ENCODE measurements around the gene MYBBP1A.

MYBBP1A gene

DNA sequence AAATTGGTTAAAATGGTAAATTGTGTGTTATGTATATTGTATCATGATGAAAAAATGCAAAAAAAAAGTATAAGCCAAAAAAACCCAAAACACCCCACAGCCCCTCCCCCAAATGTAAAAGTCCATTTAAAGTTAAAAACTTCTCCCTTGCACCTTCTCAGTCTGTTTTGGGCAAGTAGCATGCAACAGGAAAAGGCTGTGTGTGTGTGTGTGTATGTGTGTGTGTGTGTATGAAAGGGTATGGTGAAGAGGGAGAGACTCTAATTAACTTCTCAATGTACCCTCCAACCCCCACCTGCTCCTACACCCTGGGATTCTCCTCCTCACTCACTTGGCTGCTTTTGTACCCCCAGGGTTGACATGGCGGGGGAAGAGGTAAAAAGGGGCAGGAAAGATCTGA, 14.4 kb upstream of the MYBBP1A start:
- no peak for DNase-seq

DNA sequence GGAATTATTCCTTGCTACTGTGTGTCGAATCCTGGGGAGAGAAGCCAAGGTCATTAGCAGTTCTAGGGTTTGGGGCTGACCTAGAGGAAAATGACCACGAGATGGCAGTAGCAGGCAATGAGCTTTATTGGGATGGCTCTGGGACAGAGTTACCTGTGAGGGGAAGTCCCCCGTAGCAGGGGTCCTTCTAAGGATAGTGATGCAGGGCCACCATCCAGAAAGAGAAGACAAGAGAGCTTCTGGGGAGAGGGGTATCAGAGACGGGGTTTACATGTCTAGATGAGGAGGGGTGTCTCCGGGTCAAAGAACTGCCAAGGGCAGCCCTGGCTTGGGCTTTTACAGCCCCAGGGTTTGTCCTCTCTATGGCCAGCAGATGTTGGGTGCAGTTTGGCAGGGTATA, 11.6 kb upstream of the MYBBP1A start:
- peak; percentile 57 to 62 for DNase-seq

DNA sequence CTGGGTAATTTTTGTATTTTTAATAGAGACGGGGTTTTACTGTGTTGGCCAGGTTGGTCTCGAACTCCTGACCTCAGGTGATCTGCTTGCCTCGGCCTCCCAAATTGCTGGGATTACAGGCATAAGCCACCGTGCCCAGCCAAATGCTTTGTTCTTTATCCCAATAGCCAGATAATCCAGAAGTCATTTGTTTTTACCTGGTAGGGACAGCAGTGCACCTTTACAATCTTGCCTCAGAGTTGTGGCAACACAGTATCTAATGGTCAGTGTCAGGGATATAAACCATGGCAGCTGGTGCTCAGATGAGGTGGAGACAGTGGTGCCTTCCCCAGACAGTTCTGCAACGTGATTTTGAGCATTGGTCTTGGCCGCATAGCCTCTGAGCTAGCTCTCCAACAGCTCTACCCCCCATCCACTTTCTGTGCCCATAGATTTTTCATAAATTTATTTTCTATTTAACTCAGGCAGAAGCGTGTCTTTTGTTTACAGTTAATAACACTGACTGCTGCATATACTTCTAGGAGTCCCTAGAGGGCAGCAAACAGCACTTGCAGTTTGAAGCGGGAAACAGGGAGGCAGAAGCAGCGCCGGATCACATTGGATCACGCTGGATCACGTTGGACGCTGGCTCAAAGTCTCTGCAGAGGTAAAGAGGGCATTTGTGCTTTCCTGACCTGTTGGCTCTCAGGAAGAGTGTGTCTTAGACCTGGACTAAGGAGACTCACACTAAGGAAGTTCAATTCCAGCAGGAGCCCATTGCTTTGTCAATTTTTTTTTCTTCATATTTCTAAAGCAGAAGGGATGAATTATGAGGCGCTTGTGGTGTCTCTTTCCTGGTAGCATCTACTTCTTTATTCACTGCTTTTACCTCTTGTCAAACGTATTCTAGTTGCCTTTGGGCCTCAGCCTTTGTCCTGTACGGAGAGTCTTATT, 10.3 kb upstream of the MYBBP1A start:
- peak; percentile 57 to 62 for DNase-seq

- no peak for DNase-seq
Measured at GRCh38 chr17:4562015-4562969, 7.1 kb upstream of the MYBBP1A start.

DNA sequence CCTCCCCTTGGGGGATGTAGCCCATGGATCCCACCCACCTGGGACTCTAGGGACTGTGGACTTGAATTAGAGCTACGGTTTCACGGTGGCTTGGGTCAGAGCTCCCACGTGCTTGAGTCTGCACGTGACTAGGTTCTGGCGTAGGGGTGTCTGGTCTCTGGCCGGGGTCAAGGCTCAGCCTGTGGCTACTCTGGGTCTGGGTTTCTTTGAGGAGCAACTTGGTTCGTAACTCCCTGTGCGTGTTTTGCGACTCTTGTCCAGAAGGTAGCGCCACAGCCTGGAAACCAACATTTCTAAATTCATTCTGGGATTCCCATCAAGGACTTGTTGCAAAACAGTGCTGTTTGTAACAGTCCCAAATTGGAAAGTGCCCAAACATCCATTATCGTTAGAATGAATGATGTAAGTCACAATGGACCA, 5.7 kb upstream of the MYBBP1A start:
- DNase-seq = no peak

GRCh38 chr17:4560421-4560820, 5.2 kb upstream of the MYBBP1A start, which contains the start of gene GGT6:
Gene GGT6, minus strand, starts transcription at chr17:4560577. Its CDS starts 56 bp downstream, at chr17:4560521.
- no peak for DNase-seq

DNA sequence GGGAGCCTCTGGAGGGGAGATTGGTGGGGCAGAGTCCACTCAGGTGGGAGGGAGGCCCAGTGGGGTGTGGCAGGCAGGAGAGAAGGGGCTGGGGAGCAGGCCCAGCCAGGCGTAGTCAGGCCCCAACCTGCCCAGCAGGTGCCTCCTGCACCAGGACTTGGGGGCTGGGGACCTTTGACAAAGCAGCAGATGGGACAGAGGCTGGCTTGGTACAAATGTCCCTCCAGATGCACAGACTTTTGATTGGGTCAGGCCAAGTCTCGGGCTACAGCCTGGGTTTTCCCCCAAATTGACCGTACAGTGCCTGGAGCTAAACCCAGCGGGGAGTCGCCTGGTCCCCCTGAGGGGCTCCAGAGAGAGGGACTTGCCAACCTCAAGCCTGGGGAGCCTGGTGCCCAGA, 4.8 kb upstream of the MYBBP1A start:
- DNase-seq = no peak

- DNase-seq = no peak
Measured at GRCh38 chr17:4559139-4559791, 4.1 kb upstream of the MYBBP1A start.

DNA sequence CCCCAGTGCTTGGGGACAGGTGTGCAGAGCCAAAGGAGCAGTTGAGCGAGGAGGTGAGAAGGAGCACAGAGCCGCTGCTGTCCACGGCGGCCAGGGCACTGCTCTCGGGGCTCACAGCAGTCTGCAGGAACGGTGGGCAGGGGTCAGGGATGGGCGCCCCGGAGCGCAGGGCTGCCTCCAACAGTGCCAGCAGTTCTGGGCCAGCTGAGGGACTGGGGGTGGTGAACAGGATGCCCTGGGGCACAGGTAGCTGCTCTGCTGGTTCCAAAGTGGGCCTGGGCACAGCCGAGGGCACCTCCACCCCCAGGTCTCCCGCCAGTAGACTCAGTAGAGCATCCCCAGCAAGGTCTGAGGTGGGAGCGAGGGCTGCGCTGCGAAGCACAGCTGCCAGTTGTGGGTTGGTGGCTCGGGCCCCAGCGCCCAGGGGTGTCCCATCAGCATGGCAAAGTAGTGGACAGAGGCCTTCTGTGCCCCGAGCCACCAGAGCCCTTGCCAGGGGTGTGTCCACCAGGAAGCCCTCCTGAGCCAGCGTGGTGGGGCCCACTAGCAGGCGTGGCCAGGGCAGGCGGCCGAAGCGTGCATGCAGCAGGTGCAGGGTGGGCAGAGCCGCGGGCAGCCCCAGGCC, 3.3 kb upstream of the MYBBP1A start:
- DNase-seq = no peak

GRCh38 chr17:4557626-4558346, 2.6 kb upstream of the MYBBP1A start:
- DNase-seq = no peak

DNA sequence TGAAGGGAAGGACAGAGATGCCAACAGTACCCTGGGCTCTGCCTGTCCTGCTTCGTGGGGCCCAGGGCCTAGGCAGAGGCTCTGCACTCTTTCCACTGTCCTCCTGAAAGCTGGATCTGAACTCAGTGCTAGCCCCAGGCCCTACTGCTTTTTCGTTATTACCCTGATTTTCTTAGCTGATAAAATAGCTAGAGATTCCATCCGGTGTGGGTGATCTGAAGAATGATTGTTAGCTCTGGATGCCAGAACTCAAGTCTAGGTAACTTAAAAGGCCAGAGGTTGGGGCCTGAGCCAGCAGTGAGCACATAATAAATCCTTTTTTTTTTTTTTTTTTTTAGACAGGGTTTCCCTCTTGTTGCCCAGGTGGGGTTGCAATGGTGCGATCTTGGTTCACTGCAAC, 1.8 kb upstream of the MYBBP1A start:
- no peak for DNase-seq

DNA sequence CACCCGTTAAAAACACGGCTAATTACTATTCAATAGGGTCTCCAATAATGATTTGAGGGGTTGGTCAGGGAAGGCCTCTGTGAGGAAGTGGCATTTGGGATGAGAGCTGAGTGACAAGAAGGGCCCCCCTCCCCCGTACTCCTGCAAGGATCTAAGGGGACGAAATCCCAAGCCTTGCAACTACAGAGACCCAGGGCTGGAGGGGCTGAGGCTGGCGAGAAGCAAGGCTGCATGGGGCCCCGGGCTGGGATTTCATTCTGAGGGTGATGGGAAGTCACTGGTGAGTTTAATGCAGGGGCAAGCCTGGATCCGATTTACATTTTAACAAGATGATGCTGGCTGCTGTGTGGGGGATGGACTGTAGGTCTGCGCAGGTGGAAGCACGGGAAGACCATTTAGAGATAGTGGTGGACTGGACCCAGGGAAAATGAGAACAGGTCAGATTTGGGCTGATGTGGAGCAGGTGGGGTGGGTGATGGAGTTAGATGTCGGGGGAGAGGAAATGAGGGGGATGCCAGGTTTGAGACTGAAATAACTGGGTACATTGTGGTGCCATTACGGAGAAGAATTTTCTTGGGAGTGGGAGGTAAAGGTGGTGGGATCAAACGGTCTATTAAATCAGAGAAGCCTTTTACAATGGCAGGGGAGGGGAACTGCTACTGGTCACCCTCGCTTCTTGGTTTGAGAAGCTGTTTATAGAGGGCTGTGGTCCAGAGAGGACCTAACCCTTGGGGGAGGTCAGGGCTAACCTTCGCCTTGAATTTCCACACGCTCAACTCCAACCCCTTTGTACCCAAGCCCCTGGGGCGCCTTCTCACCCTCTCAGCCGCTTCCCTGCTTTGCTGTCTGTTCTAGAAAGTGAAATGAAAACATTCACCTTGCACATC, 932 bp upstream of the MYBBP1A start:
- DNase-seq = no peak

DNA sequence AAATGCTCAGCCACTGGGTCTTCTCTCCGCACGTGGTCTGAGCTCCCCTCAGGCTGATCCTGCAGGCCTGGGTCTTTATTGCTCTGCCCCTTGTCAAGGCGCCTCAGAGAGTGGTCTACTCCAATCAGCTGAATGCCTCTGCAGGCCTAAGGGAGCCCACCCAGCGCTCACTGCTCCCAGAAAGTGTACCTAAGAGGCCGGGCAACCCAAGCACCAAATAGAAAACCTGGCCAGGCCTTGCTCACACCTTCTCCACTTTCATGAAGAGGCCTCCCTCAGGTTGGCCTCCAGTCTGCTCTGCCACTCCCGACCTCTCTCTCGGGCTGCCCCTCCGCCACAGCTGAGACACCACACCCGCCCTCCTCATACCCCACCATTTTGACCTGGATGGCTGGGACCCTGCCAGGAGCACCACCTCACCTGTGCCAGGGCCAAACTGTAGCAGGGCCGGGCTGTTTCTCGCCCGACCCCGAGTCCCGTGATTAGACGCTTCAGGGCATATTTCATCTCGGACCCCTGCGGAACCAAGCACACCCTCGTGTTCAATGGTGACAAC, 665 bp downstream of the MYBBP1A start:
- DNase-seq = peak in 1 of 2 donors; percentile 27

DNA sequence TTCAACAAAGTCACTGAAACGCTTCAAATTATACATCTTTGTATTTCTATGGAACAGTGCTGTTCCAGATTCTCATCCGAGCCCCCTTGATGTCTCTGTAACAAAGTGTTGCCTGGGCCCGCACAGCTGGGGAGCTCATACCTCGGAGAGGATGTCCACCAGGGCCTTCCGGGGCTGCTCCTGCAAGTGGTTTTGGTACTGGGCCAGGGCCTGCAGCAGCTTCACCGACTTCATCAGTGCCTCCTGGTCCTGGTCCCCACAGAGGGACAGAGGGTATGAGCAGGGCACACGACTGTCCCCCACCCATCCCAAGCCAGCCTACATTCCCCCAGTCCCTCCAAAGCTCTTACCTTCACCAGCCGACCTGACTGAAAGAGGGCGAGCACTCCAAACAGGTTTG, 1.5 kb downstream of the MYBBP1A start:
- DNase-seq = no peak

DNA sequence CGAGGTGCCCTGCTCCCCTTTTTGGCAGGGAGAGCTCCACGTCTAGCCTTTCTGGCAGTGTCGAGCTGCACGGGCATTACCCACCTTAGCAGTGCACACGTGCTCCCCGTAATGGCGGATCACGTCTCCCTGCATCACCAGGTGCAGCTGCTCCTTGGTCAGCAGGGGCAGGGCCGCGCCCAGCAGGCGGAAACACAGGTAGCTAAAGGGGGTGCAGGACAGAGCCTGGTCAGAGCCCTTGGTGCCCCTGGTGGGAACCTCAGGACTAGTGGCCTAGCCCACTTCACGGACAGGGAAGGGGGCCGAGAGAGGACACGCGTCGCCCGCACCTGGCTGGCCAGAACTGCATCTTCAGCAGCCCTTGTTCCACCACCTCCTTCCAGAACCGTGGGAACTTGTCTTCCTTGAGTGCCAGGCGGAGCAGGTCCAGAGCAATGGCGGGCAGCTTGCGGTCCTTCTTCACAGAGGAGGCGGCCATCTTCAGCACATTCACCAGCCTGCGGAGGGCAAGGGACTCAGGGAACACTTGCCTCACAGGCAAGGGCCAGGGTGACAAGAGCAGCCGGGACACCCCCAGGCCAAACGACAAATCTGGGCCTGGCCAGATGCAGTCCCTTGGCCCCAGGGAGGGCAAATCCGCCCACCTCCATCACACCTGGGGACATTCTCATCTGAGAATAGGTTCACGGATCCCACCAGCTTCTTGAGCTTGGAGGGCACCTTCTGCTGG, 3.2 kb downstream of the MYBBP1A start:
- no peak for DNase-seq

DNA sequence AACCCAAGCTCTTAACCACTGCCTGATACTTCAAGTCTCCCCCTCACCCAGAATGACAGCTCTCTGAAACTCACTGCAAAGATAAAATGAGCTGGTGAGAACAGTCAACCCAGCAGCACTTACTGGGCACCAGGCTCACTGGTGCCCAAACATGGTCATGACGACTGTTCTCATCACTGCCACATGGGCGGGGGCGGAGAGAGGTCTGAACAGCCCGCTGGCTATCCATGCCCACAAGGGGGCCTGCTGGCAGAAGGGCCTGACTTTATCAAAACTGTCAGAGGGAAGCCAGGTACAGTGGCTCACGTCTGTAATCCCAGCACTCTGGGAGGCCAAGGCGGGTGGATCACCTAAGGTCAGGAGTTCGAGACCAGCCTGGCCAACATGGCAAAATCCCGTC, 4.0 kb downstream of the MYBBP1A start:
- DNase-seq = peak in 1 of 2 donors; percentile 38

GRCh38 chr17:4550534-4551039, 4.6 kb downstream of the MYBBP1A start:
- DNase-seq = no peak

- DNase-seq = no peak
Measured at GRCh38 chr17:4549781-4550533, 5.2 kb downstream of the MYBBP1A start.

Measured in stimulated activated CD4-positive, alpha-beta T cell treated with anti-CD3 and anti-CD28 coated beads, Interleukin-2, amount 100 ng/mL, for 24 hours (primary cell).